CD4-positive, alpha-beta T cell (primary cell): Measurements from ENCODE around the gene C13orf46. TPM values are rescaled to one million over a fixed set of nuclear protein-coding genes. Genes with fewer than 3 reads are reported as not detected.

Experiments used
- ATAC-seq: fragments of 200-7000 bp; cut with Tn5 transposase; one replicate; pipeline ENCODE4 v1.10.0; 2022; ENCODE audit warnings: mild to moderate bottlenecking; ENCODE audit not compliant: poor library complexity
- CTCF ChIA-PET: fragments of 350-600 bp; sonication (Branson Sonifier 250); formaldehyde crosslinking; loops from one replicate; lab custom pipeline; 2021; ENCODE audit warnings: antibody characterized with exemption, inconsistent platforms; lab: Charles Lee
- POLR2A ChIA-PET: fragments of 350-600 bp; sonication (Branson Sonifier 250); formaldehyde crosslinking; loops from one replicate; lab custom pipeline; 2021; ENCODE audit warnings: antibody characterized with exemption, inconsistent platforms; lab: Charles Lee
- DNase-seq, 14 experiments: peaks; one replicate each; pipeline ENCODE4 v3.0.0-alpha.2; 2013 to 2020; ENCODE audit warnings: mixed read lengths in 2 of 14
- H3K27ac ChIP-seq, 2 donors: one replicate each; pipeline versions ENCODE4 v1.5.1 to v1.7.0; 2013; ENCODE audit warnings: low read length in 2 of 2, low read depth in 1 of 2, mild to moderate bottlenecking in 1 of 2
- H3K27me3 ChIP-seq, 2 experiments: 1 replicate in 1 of 2; 2 replicates in 1 of 2; pipeline versions ENCODE4 v1.6.1 to v1.7.0; 2013; ENCODE audit warnings: low read length in 2 of 2, control low read depth in 1 of 2, mild to moderate bottlenecking in 1 of 2, moderate library complexity in 1 of 2; ENCODE audit not compliant: insufficient read depth in 2 of 2, control insufficient read depth in 1 of 2
- H3K36me3 ChIP-seq: one replicate; pipeline ENCODE4 v1.6.1; 2013; ENCODE audit warnings: low read length, control low read depth; ENCODE audit not compliant: insufficient read depth
- H3K4me1 ChIP-seq: one replicate; pipeline ENCODE4 v1.6.1; 2013; ENCODE audit warnings: low read length, control low read depth; ENCODE audit not compliant: insufficient read depth
- H3K4me3 ChIP-seq: one replicate; pipeline ENCODE4 v1.5.1; 2013; ENCODE audit warnings: mild to moderate bottlenecking, low read length, moderate library complexity
- H3K9me3 ChIP-seq, 2 experiments: 1 replicate in 1 of 2; 2 replicates in 1 of 2; pipeline versions ENCODE4 v1.6.1 to v1.7.0; 2013; ENCODE audit warnings: low read length in 2 of 2, mild to moderate bottlenecking in 2 of 2, control low read depth in 1 of 2, moderate library complexity in 1 of 2; ENCODE audit not compliant: control insufficient read depth in 1 of 2, insufficient read depth in 1 of 2
- H3K27ac Mint-ChIP-seq: one replicate; pipeline ENCODE4 v1.8.0; 2020; ENCODE audit warnings: mixed read lengths
- H3K27me3 Mint-ChIP-seq: one replicate; pipeline ENCODE4 v1.8.0; 2021; ENCODE audit warnings: mixed read lengths
- H3K36me3 Mint-ChIP-seq: one replicate; pipeline ENCODE4 v1.8.0; 2021; ENCODE audit warnings: low read depth, mixed read lengths
- H3K4me1 Mint-ChIP-seq: one replicate; pipeline ENCODE4 v1.8.0; 2021; ENCODE audit warnings: low read depth, mixed read lengths
- H3K4me3 Mint-ChIP-seq: one replicate; pipeline ENCODE4 v1.8.0; 2020; ENCODE audit warnings: mild to moderate bottlenecking, mixed read lengths
- H3K9me3 Mint-ChIP-seq: one replicate; pipeline ENCODE4 v1.8.0; 2020; ENCODE audit warnings: mixed read lengths
- CTCF ChIP-seq: fragments of 200-600 bp; IDR thresholded peaks from one replicate; pipeline ENCODE4 v1.8.0; 2022; ENCODE audit warnings: antibody characterized with exemption, mild to moderate bottlenecking
- intact Hi-C, 2 experiments: fragments of 100-400 bp; cut with DNase I in 1 of 2; cut with micrococcal nuclease in 1 of 2; formaldehyde crosslinking; loops; one replicate each; pipeline versions ENCODE4 v1.15.1 to v1.9.0; 2023 to 2025; cut with DNase I, micrococcal nuclease
- total RNA-seq, 174 experiments: library from RNA in 2 of 174; stranded (reverse) in 2 of 174; gene quantifications; one replicate each; pipeline ENCODE4 v1.2.3 and lab custom pipeline; 2021 to 2026

C13orf46 gene
- total RNA-seq, 2 experiments from 2014 or later = 19.3 to 19.7 TPM

- ATAC-seq = no peak
- Mint-ChIP-seq H3K4me3 (no peak overlapping the region), H3K9me3 (peaks cover 9% of the 10 kb centered on the region), H3K27me3 (peaks cover 28% of the 10 kb centered on the region), H3K27ac (no peak overlapping the region), H3K4me1 (no peaks in the 10 kb centered on the region), H3K36me3 (no peaks in the 10 kb centered on the region)
- intact Hi-C loops = no loop called here
- no peaks in the 10 kb centered on the region for H3K4me1 ChIP-seq
- no peak overlapping the region for H3K4me3 ChIP-seq
- H3K9me3 ChIP-seq = peaks cover 8 to 29% of the 10 kb centered on the region in 2 experiments
- H3K36me3 ChIP-seq = no peaks in the 10 kb centered on the region
- ChIA-PET CTCF (no interaction called here), POLR2A (no interaction called here)
- peaks cover 4 to 8% of the 10 kb centered on the region in 2 experiments for H3K27me3 ChIP-seq
- no peak for DNase-seq
- no peak for TF ChIP-seq CTCF
- no peak overlapping the region for H3K27ac ChIP-seq
Measured at GRCh38 chr13:113922412-113923118, 51.3 kb downstream of the C13orf46 start.

DNA sequence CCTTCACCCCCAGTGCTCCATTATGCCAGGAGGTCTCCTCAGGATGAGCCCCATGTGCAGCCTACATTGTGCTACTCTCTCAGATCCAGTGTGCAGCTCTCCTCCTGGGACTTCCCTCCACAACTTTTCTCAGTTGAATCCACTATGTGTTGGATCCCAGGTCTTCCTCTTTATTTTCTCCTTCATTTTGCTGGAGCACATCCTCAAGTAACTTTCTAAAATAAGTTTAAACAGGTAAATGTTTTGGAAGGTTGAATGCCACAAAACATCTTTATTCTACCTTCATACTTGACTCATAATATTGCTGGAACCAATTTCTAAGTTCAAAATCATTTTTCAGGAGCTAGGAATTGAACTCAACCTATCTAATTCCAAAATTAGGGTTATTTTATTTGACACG lies 52.1 kb downstream of the C13orf46 start:
- H3K27ac Mint-ChIP-seq = no peak overlapping the region
- H3K27me3 Mint-ChIP-seq = peaks cover 30% of the 10 kb centered on the region
- H3K4me3 ChIP-seq = no peak overlapping the region
- ChIA-PET POLR2A (no interaction called here), CTCF (no interaction called here)
- no peaks in the 10 kb centered on the region for H3K36me3 Mint-ChIP-seq
- H3K27ac ChIP-seq = no peak overlapping the region
- no peaks in the 10 kb centered on the region for H3K4me1 ChIP-seq
- DNase-seq (no peak), ATAC-seq (no peak)
- no peak overlapping the region for H3K4me3 Mint-ChIP-seq
- H3K4me1 Mint-ChIP-seq = no peaks in the 10 kb centered on the region
- no peaks in the 10 kb centered on the region for H3K36me3 ChIP-seq
- peaks cover 9% of the 10 kb centered on the region for H3K9me3 Mint-ChIP-seq
- H3K9me3 ChIP-seq = peaks cover 8 to 24% of the 10 kb centered on the region in 2 experiments
- peaks cover 4 to 8% of the 10 kb centered on the region in 2 experiments for H3K27me3 ChIP-seq
- no peak for TF ChIP-seq CTCF
- intact Hi-C loops = no loop called here

GRCh38 chr13:113920606-113921286 lies 53.1 kb downstream of the C13orf46 start:
- no peak for ATAC-seq
- H3K4me1 Mint-ChIP-seq = no peaks in the 10 kb centered on the region
- no peaks in the 10 kb centered on the region for H3K36me3 Mint-ChIP-seq
- no peaks in the 10 kb centered on the region for H3K36me3 ChIP-seq
- POLR2A ChIA-PET = interaction anchor here (0.5 kb wide), 1 partner anchor 12 kb away, joined by 3 read pairs; no protein-coding TSS in a partner anchor
- H3K27ac ChIP-seq = no peak overlapping the region
- peaks cover 9% of the 10 kb centered on the region for H3K9me3 Mint-ChIP-seq
- CTCF ChIA-PET = no interaction called here
- peaks cover 7 to 8% of the 10 kb centered on the region in 2 experiments for H3K27me3 ChIP-seq
- no peak for DNase-seq
- no peak overlapping the region for H3K27ac Mint-ChIP-seq
- H3K4me3 Mint-ChIP-seq = no peak overlapping the region
- H3K4me3 ChIP-seq = no peak overlapping the region
- H3K9me3 ChIP-seq = peaks cover 8 to 24% of the 10 kb centered on the region in 2 experiments
- intact Hi-C loops = no loop called here
- H3K4me1 ChIP-seq = no peaks in the 10 kb centered on the region
- TF ChIP-seq CTCF = no peak
- H3K27me3 Mint-ChIP-seq = peaks cover 34% of the 10 kb centered on the region
